Ishikawa (cell line): ENCODE results near the gene NPC2.

Source experiments
- CEBPB ChIP-seq: IDR thresholded peaks from 2 replicates; pipeline ENCODE4 v1.6.1; 2012
- CREB1 ChIP-seq: IDR thresholded peaks from 2 replicates; pipeline ENCODE4 v1.6.1; 2012; ENCODE audit warnings: low read depth
- EGR1 ChIP-seq: IDR thresholded peaks from 2 replicates; pipeline ENCODE4 v1.6.1; 2012
- EP300 ChIP-seq: IDR thresholded peaks from 2 replicates; pipeline ENCODE4 v1.6.1; 2012; ENCODE audit warnings: borderline replicate concordance
- FOXM1 ChIP-seq: IDR thresholded peaks from 2 replicates; pipeline ENCODE4 v1.6.1; 2012; ENCODE audit warnings: low read depth, borderline replicate concordance
- MAX ChIP-seq: IDR thresholded peaks from 2 replicates; pipeline ENCODE4 v1.6.1; 2012
- NFIC ChIP-seq: IDR thresholded peaks from 2 replicates; pipeline ENCODE4 v1.6.1; 2012
- RAD21 ChIP-seq: IDR thresholded peaks from 2 replicates; pipeline ENCODE4 v1.6.1; 2012; ENCODE audit warnings: low read depth
- REST ChIP-seq: IDR thresholded peaks from 2 replicates; pipeline ENCODE4 v1.6.1; 2012; ENCODE audit warnings: low read depth, mild to moderate bottlenecking
- TAF1 ChIP-seq: IDR thresholded peaks from 2 replicates; pipeline ENCODE4 v1.6.1; 2012; ENCODE audit warnings: low read depth, mild to moderate bottlenecking
- TCF12 ChIP-seq: IDR thresholded peaks from 2 replicates; pipeline ENCODE4 v1.6.1; 2012; ENCODE audit warnings: low read depth
- TEAD4 ChIP-seq: IDR thresholded peaks from 2 replicates; pipeline ENCODE4 v1.6.1; 2012
- USF1 ChIP-seq: IDR thresholded peaks from 2 replicates; pipeline ENCODE4 v1.6.1; 2012
- YY1 ChIP-seq: IDR thresholded peaks from 2 replicates; pipeline ENCODE4 v1.6.1; 2012; ENCODE audit warnings: low read depth
- ZBTB7A ChIP-seq: IDR thresholded peaks from 2 replicates; pipeline ENCODE4 v1.6.1; 2012; ENCODE audit warnings: low read depth

Gene NPC2

GRCh38 chr14:74507085-74507484 is 14.0 kb upstream of the NPC2 start:
- TF ChIP-seq CEBPB (no peak), REST (no peak), TCF12 (no peak), TEAD4 (no peak), TAF1 (no peak), MAX (no peak), RAD21 (no peak), ZBTB7A (no peak), FOXM1 (no peak), EP300 (no peak), CREB1 (no peak), YY1 (no peak)

- TF ChIP-seq EGR1 (no peak), MAX (no peak), FOXM1 (no peak), TCF12 (no peak), REST (no peak)
Measured at GRCh38 chr14:74506411-74506851, 13.3 kb upstream of the NPC2 start.

- no peak for TF ChIP-seq RAD21
- no peak for TF ChIP-seq FOXM1
- no peak for TF ChIP-seq EP300
- TF ChIP-seq USF1 = no peak
Measured at GRCh38 chr14:74505831-74506230, 12.7 kb upstream of the NPC2 start.

GRCh38 chr14:74504874-74505720 is 12.0 kb upstream of the NPC2 start:
- TF ChIP-seq YY1 = no peak
- no peak for TF ChIP-seq TEAD4
- no peak for TF ChIP-seq TCF12
- TF ChIP-seq USF1 = no peak
- no peak for TF ChIP-seq CEBPB
- no peak for TF ChIP-seq EGR1
- no peak for TF ChIP-seq ZBTB7A
- TF ChIP-seq REST = no peak

GRCh38 chr14:74504412-74504811 is 11.3 kb upstream of the NPC2 start:
- TF ChIP-seq EGR1 (no peak), TAF1 (no peak), CEBPB (no peak), NFIC (no peak)
